A549 (cell line): ENCODE measurements around the gene LCNL1. TPM values are rescaled to one million over a fixed set of nuclear protein-coding genes. Genes with fewer than 3 reads are reported as not detected.

Experiments
- ATAC-seq, 2 experiments: fragments of 200-7000 bp in 1 of 2; fragments of >200 bp in 1 of 2; cut with Nextera tagmentation in 1 of 2; cut with Tn5 transposase in 1 of 2; 3 replicates each; pipeline versions ENCODE4 v1.8.0 to v1.9.1; 2018 to 2020; ENCODE audit warnings: mild to moderate bottlenecking in 1 of 2, moderate library complexity in 1 of 2
- CTCF ChIA-PET: fragments of 300-600 bp; sonication (Branson Sonifier 250); formaldehyde crosslinking; extraction: SDS; loops from one replicate; lab custom pipeline; 2021; ENCODE audit warnings: antibody characterized with exemption, inconsistent platforms; lab: Yijun Ruan, JAX
- POLR2A ChIA-PET: fragments of 350-600 bp; formaldehyde crosslinking; extraction: SDS; loops from one replicate; lab custom pipeline; 2021; ENCODE audit warnings: antibody characterized with exemption, inconsistent platforms; lab: Yijun Ruan, JAX
- DNase-seq, 2 experiments: peaks; one replicate each; pipeline versions ENCODE4 v3.0.0 to v3.0.0-alpha.2; 2011 to 2016; ENCODE audit warnings: low read depth in 1 of 2, low spot score in 1 of 2
- FAIRE-seq: peaks from 2 replicates; lab custom pipeline; 2011; peaks lifted over from hg19 to GRCh38; lab: Jason Lieb, UNC
- H3K27ac ChIP-seq, 2 experiments: fragments of >200 bp; sonication (Bioruptor Twin); formaldehyde crosslinking; 3 replicates each; pipeline ENCODE4 v1.5.1; 2016 to 2017
- H3K4me1 ChIP-seq: fragments of >200 bp; sonication (Bioruptor Twin); formaldehyde crosslinking; 3 replicates; pipeline ENCODE4 v1.6.1; 2016
- H3K4me2 ChIP-seq: fragments of >200 bp; sonication (Bioruptor Twin); formaldehyde crosslinking; 3 replicates; pipeline ENCODE4 v1.6.1; 2016
- H3K4me3 ChIP-seq: fragments of >200 bp; sonication (Bioruptor Twin); formaldehyde crosslinking; 3 replicates; pipeline ENCODE4 v1.5.1; 2016
- H3K9me3 ChIP-seq: fragments of >200 bp; sonication (Bioruptor Twin); formaldehyde crosslinking; 3 replicates; pipeline ENCODE4 v1.6.1; 2016
- BHLHE40 ChIP-seq: IDR thresholded peaks from 2 replicates; pipeline ENCODE4 v1.6.1; 2012; ENCODE audit warnings: low read depth, low read length, inconsistent platforms
- CBX2 ChIP-seq: fragments of 200-600 bp; sonication (generic); IDR thresholded peaks from 2 replicates; pipeline ENCODE4 v1.6.1; 2016; ENCODE audit warnings: low read depth, mild to moderate bottlenecking, borderline replicate concordance
- EHF ChIP-seq: fragments of 250-450 bp; sonication (Bioruptor Pico); IDR thresholded peaks from 2 replicates; pipeline ENCODE4 v1.5.0; 2020; ENCODE audit warnings: mild to moderate bottlenecking
- EP300 ChIP-seq, 2 experiments: fragments of >200 bp; sonication (Bioruptor Twin); formaldehyde crosslinking; IDR thresholded peaks; 2 replicates in 1 of 2; 3 replicates in 1 of 2; pipeline ENCODE4 v1.6.1; 2016 to 2017
- HEYL ChIP-seq: fragments of 250-450 bp; sonication (Bioruptor Pico); IDR thresholded peaks from 2 replicates; pipeline ENCODE4 v1.8.0; 2021; ENCODE audit warnings: mild to moderate bottlenecking, moderate library complexity
- HOXB13 ChIP-seq: fragments of 250-450 bp; sonication (Bioruptor Pico); IDR thresholded peaks from 2 replicates; pipeline ENCODE4 v1.5.0; 2020; ENCODE audit warnings: low read depth, mild to moderate bottlenecking, moderate library complexity
- JUN ChIP-seq, 2 experiments: fragments of >200 bp; sonication (Bioruptor Twin); formaldehyde crosslinking; IDR thresholded peaks; 2 replicates in 1 of 2; 3 replicates in 1 of 2; pipeline ENCODE4 v1.6.1; 2016 to 2017
- KDM1A ChIP-seq: fragments of 200-600 bp; sonication (generic); IDR thresholded peaks from 2 replicates; pipeline ENCODE4 v1.6.1; 2016; ENCODE audit warnings: low read depth, mild to moderate bottlenecking
- MAFK ChIP-seq: fragments of 450-650 bp; IDR thresholded peaks from 2 replicates; pipeline ENCODE4 v1.6.1; 2014; ENCODE audit not compliant: partially characterized antibody
- NFE2L2 ChIP-seq: fragments of 150-350 bp; conservative IDR thresholded peaks from 2 replicates; pipeline ENCODE4 v1.6.1; 2014; ENCODE audit warnings: low read length
- RAD21 ChIP-seq, 2 experiments: fragments of >200 bp in 1 of 2; sonication (Bioruptor Twin) in 1 of 2; formaldehyde crosslinking in 1 of 2; IDR thresholded peaks in 1 of 2; conservative IDR thresholded peaks in 1 of 2; 2 replicates in 1 of 2; 3 replicates in 1 of 2; pipeline ENCODE4 v1.6.1; 2012 to 2018; ENCODE audit warnings: inconsistent platforms in 1 of 2
- RARB ChIP-seq: fragments of 250-450 bp; sonication (Bioruptor Pico); IDR thresholded peaks from 2 replicates; pipeline ENCODE4 v1.8.0; 2021; ENCODE audit warnings: mild to moderate bottlenecking, moderate library complexity
- SMC3 ChIP-seq: fragments of >200 bp; sonication (Bioruptor Twin); formaldehyde crosslinking; IDR thresholded peaks from 3 replicates; pipeline ENCODE4 v1.6.1; 2018; ENCODE audit warnings: inconsistent platforms
- ZC3H11A ChIP-seq: fragments of 450-650 bp; IDR thresholded peaks from 2 replicates; pipeline ENCODE4 v1.6.1; 2014; ENCODE audit warnings: antibody characterized with exemption, mild to moderate bottlenecking
- ZFP36 ChIP-seq: fragments of 450-650 bp; IDR thresholded peaks from 2 replicates; pipeline ENCODE4 v1.6.1; 2014; ENCODE audit warnings: borderline replicate concordance; ENCODE audit not compliant: partially characterized antibody
- ZSCAN20 ChIP-seq: fragments of 250-450 bp; sonication (Bioruptor Pico); IDR thresholded peaks from 2 replicates; pipeline ENCODE4 v1.8.0; 2022; ENCODE audit warnings: mild to moderate bottlenecking, moderate library complexity
- WGBS: methylation state at CpG from one replicate; pipeline ENCODE4 v1.1.6; 2017; ENCODE audit errors: missing lambda C conversion rate; 5-methylcytosine and 5-hydroxymethylcytosine counted together
- polyA plus RNA-seq, 4 experiments: library from polyadenylated mRNA; depleted of rRNA in 3 of 4; stranded (reverse); fragments of >200 nt; fragmentation: RNase III in 1 of 4; extraction: RNeasy Plus Mini Kit Qiagen cat#74134 plus additional on column Dnase treatment in 1 of 4; gene quantifications; 2 replicates in 3 of 4; 3 replicates in 1 of 4; pipeline ENCODE4 v1.2.3, GENCODE V29; 2011 to 2017
- TF ChIP-seq, protein P1 (sequence below): fragments of >200 bp; sonication (Bioruptor Twin); formaldehyde crosslinking; IDR thresholded peaks from 3 replicates; pipeline ENCODE4 v1.5.1; 2016
- TF ChIP-seq, protein P2 (sequence below): fragments of 250-450 bp; sonication (Bioruptor Pico); IDR thresholded peaks from 2 replicates; pipeline ENCODE4 v1.5.0; 2020; ENCODE audit warnings: low read depth, mild to moderate bottlenecking, moderate library complexity

The LCNL1 gene
- polyA plus RNA-seq, 2 of the 4 experiments (the other 2 are of a cell fraction) = 0.08 to 0.19 TPM

DNA sequence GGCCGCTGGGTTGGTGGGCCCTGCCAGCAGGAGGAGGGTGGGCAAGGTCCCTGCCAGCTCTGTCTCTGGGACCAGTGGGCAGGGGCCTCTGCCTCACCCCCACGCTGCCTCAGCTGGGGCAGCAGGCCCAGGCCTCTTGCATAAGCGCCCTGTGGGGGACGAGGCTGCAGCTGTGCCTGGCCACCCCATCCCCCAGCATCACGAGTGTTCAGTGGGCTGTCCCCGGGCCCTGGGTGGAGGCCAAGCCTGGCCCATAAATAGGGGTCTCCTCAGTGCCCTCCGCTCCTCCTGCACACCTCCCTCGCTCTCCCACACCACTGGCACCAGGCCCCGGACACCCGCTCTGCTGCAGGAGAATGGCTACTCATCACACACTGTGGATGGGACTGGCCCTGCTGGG, 5.6 kb upstream of the LCNL1 start, which contains the start of gene PTGDS:
Gene PTGDS (plus strand): TSS at position 282 of the 400 bp plus-strand sequence. CDS start 75 bp downstream, at position 357.
- Histone ChIP-seq H3K4me3 (peak within 1 kb of the TSS; percentile 45), H3K4me1 (peaks cover 14% of the 10 kb centered on the region), H3K27ac (peak within 1 kb of the TSS; percentile 52 to 94), H3K9me3 (no peaks in the 10 kb centered on the region), H3K4me2 (peak within 1 kb of the TSS; percentile 81)
- 85% methylated on average over 10 of the region's 10 CpGs for WGBS
- DNase-seq = no peak
- ChIA-PET POLR2A (no interaction called here), CTCF (interaction anchor here (7.8 kb wide), 1 partner anchor 31 kb away, joined by 64 read pairs; the partner anchor contains the start of genes C8G and FBXW5)
- TF ChIP-seq EHF (CRISPR knock-in tag) (no peak), BHLHE40 (no peak), MAFK (no peak), ZFP36 (no peak)
- no peak for ATAC-seq
- FAIRE-seq = no peak

DNA sequence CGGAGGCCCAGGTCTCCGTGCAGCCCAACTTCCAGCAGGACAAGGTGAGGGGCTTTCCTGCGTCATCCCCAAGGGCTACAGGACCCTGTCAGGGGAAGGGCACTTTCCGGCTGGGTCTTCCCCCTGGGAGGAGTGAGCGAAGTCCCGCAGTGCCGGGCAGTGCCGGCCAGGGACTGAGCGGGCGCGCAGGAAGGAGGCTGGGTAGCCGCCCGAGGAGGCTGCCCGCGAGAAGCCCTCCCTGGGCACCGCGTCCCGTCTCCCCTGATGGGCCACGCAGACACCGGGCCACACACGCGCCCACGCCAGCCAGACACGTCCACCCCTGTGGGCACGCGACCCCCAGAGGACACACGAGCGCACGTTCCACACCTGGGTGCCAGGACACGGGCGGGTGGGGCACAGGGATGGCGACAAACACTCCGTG, 5.1 kb upstream of the LCNL1 start:
- H3K4me1 ChIP-seq = peaks cover 14% of the 10 kb centered on the region
- FAIRE-seq = no peak
- CTCF ChIA-PET = interaction anchor here (0.8 to 1.9 kb wide), 5 partner anchors 15 to 57 kb away, joined by 3 to 6 read pairs (median 3); partner anchors contain the start of gene PAXX
- H3K27ac ChIP-seq = peak overlapping the region; percentile 52 to 94
- no peak for ATAC-seq
- peak overlapping the region; percentile 81 for H3K4me2 ChIP-seq
- H3K9me3 ChIP-seq = no peaks in the 10 kb centered on the region
- H3K4me3 ChIP-seq = peak overlapping the region; percentile 45
- 82% methylated on average over 2 of the region's 33 CpGs for WGBS
- DNase-seq = no peak
- POLR2A ChIA-PET = interaction anchor here (0.6 to 1.5 kb wide), 5 partner anchors 14 to 92 kb away, joined by 3 to 20 read pairs (median 3); partner anchors contain the start of genes PAXX and TRAF2
- TF ChIP-seq CBX2 (no peak), ZSCAN20 (CRISPR knock-in tag) (no peak), HEYL (CRISPR knock-in tag) (no peak), NFE2L2 (no peak), KDM1A (no peak), RAD21 (conservative IDR thresholded peaks at IDR 0.05 in 1 of 2, IDR thresholded peaks at IDR 0.05 in 1 of 2) (no peak), SMC3 (no peak), ZC3H11A (no peak), RARB (no peak)
- TF ChIP-seq, protein P1, sequence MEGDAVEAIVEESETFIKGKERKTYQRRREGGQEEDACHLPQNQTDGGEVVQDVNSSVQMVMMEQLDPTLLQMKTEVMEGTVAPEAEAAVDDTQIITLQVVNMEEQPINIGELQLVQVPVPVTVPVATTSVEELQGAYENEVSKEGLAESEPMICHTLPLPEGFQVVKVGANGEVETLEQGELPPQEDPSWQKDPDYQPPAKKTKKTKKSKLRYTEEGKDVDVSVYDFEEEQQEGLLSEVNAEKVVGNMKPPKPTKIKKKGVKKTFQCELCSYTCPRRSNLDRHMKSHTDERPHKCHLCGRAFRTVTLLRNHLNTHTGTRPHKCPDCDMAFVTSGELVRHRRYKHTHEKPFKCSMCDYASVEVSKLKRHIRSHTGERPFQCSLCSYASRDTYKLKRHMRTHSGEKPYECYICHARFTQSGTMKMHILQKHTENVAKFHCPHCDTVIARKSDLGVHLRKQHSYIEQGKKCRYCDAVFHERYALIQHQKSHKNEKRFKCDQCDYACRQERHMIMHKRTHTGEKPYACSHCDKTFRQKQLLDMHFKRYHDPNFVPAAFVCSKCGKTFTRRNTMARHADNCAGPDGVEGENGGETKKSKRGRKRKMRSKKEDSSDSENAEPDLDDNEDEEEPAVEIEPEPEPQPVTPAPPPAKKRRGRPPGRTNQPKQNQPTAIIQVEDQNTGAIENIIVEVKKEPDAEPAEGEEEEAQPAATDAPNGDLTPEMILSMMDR = no peak
- TF ChIP-seq, protein P2, sequence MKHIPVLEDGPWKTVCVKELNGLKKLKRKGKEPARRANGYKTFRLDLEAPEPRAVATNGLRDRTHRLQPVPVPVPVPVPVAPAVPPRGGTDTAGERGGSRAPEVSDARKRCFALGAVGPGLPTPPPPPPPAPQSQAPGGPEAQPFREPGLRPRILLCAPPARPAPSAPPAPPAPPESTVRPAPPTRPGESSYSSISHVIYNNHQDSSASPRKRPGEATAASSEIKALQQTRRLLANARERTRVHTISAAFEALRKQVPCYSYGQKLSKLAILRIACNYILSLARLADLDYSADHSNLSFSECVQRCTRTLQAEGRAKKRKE (CRISPR knock-in tag) = no peak

DNA sequence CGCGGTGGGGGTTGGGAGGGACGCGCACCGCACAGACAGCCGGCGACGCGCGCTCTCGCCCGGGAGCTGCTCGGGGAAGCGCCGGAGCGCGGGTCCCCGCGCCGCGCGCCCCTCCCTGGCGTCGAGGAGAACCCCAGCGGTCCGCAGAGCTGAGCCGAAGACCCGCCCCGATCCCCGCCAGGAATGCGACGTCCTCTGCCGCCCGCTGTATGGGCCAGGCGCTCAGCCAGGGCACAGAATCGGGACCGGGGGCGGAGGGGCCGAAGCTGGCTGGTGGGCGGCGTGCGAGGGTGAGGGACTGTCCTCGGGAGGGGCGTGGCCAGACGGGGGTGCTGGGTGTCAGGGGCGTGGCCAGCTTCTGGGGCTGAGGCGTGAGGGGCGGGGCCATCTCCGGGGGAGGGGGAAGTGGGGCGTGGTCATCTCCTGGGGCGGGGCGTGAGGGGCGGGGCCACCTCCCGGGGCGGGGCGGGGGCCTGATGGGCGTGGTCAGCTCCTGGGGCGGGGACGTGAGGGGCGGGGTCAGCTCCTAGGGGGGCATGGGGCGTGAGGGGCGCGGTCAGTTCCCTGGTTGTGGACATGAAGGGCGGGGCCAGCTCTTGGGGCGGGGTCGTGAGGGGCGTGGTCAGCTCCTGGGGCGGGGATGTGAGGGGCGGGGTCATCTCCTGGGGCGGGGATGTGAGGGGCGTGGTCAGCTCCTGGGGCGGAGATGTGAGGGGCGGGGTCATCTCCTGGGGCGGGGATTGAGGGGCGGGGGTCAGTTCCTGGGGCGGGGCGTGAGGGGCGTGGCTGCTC, 4.5 kb upstream of the LCNL1 start:
- peak overlapping the region; percentile 52 to 94 for H3K27ac ChIP-seq
- FAIRE-seq = no peak
- H3K9me3 ChIP-seq = no peaks in the 10 kb centered on the region
- POLR2A ChIA-PET = interaction anchor here (0.6 to 1.5 kb wide), 5 partner anchors 14 to 92 kb away, joined by 3 to 20 read pairs (median 3); partner anchors contain the start of genes PAXX and TRAF2
- CTCF ChIA-PET = interaction anchor here (0.8 to 1.9 kb wide), 7 partner anchors 11 to 71 kb away, joined by 3 to 6 read pairs (median 3); partner anchors contain the start of gene PAXX
- no CpG with 5 or more reads among the region's 78 CpGs for WGBS
- peak overlapping the region; percentile 81 for H3K4me2 ChIP-seq
- peaks cover 14% of the 10 kb centered on the region for H3K4me1 ChIP-seq
- no peak for TF ChIP-seq JUN (IDR thresholded peaks at IDR 0.05)
- TF ChIP-seq EP300 (IDR thresholded peaks at IDR 0.05) = no peak
- no peak for TF ChIP-seq EHF (CRISPR knock-in tag)
- no peak for TF ChIP-seq HOXB13 (CRISPR knock-in tag)
- no peak for TF ChIP-seq MAFK
- TF ChIP-seq, all 56 proteins: peak for 0
- ATAC-seq = peak; percentile 4 to 56
- DNase-seq = peak; percentile 89 to 95
- peak overlapping the region; percentile 45 for H3K4me3 ChIP-seq
